G401 (cell line): ENCODE measurements around the gene TEX14. TPM values are rescaled to one million over a fixed set of nuclear protein-coding genes. Genes with fewer than 3 reads are reported as not detected.

ENCODE experiments used
- DNase-seq: peaks from one replicate; pipeline ENCODE4 v3.0.0-alpha.2; 2015; ENCODE audit warnings: low spot score
- in situ Hi-C: cut with HindIII; loops from 2 replicates; pipeline ENCODE4 v1.10.0; 2016; ENCODE audit warnings: low sequenced_read_pairs, mixed read lengths
- total RNA-seq: library from RNA; depleted of rRNA; stranded (reverse); fragments of >200 nt; shearing (Covaris generic); gene quantifications from 2 replicates; pipeline ENCODE4 v1.2.3, GENCODE V29; 2014

TEX14 gene
- total RNA-seq, 1 experiment from 2014 or later, result not detected

DNA sequence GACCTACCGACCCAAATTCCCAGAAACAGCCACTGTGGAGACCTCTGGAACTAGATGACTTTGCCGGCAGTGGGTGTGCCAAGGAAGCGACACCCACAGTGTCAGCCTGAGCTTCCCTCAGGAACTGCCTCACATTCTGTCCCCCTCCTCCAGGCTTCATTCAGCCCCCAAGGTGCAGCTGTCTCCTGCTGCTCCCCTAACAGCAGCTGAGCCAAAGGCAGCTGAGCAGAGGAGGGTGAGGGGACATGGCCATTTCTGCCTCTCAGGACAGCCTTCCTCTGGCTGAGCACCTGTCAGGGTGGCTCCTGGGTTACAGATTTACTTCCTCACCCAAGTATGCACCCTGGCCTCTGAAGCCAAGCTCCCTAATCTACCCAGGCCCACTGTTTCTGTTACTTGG is 155.3 kb downstream of the TEX14 start:
- in situ Hi-C loops, result no loop called here
- no peak for DNase-seq

DNA sequence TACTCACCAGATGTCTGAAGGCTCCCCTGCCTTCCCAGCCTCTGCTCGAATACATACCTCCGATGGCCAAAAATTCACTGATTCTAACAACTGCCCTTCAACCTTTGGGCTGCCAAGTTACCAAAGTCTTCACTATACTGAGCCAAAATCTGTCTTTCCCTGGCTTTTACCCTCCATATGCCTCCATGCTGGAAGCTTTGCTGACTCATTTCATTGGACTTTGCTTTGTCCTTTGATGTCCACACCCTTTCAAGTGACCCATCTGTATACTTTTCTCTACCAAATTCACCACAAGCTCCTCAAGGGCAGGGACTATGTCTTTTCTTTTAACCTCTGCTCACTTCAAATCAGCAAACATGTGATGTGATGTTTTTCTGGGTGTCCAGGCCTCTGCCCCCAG is 156.4 kb downstream of the TEX14 start:
- DNase-seq, result no peak
- in situ Hi-C loops, result no loop called here

DNA sequence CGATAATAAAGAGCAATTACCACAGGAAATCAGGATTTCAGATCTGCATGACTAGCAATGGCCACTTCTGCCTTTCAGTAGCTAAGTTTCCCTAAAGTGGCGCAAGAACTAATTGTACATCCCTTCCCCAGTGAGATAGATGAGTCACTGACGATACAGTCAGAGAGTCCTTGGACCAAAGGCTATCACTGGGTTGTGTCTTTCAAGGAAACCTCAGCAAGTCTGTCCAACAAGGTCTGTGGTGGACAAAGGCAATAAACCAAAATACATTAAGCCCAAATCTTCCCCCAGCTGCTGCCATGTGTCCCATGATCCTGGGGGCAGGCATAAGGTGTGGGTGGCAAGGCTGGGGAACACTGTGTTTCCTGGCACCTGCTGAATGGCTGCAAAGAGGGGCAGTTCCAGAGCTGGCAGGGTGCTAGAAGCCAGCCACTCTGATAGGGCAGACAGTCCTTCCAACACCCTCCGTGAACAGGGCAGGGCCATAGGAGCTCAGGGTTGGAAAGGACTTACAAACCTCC is 156.9 kb downstream of the TEX14 start:
- DNase-seq, result peak; percentile 30
- in situ Hi-C loops, result no loop called here

DNA sequence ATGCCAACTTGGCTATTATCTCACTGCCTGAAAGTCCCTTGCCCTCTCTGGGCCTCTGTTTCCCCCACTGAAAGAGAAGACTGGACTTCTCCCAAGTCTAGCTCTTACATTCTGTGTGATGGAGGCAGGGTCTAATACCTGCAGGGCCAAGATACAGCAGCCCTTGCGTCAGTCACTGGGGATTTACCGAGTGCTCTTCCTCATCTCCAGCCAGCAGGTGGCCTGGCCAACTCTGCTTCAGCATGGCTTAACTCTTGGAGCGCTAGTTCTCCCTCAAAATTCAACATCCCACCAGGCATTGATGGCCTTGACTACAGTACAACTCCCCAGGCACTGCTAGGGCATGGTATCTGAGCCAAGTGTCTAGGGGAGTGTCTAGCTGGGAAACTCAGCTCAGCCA is 157.5 kb downstream of the TEX14 start:
- DNase-seq, result no peak
- in situ Hi-C loops, result no loop called here

DNA sequence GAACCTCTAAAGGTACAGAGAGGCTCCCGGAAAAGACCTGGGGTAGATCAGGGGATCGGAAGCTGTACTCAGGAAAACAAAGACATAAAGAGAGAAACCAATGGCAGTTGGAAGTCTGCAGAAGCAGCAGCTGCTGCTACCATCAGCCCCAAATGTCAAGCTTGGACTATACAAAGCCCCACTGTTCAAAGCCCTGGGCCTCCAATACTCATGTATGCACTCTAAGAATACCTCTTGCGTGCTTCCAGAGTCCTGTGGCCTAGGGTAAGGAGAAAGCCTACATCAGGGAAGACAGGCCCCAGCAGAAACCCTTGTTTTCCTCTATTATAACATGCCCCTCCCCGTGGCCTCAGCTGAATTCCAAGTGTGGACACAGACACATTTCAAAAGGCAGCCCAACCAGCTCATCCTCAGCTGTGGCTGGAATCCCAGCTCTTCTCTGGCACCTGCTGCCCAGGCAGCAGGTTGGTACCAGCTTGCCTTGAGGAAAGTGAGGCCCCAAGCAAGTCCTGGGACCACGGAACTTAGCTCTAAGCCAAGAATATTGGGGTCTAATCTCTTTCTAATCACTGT is 158.1 kb downstream of the TEX14 start:
- in situ Hi-C loops, result no loop called here

DNA sequence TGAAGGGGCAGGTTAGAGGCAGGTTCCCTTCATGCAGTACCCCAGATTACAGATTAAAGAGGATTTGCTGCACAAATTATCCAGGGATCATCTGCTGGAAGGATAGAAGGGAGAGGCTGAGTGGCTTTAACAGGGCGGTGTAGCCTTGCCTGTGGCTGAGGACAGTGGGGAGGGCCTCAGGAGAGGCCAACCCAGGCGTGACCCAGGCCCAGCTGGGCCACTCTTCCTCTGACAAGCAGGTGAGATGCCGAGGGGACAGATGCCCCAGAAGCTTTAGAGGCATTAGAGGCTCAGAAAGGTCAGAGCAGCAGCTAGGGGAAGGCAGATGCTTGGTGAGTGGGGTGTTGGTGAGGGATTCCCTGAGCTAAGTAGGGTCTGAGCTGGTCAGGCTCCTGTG is 159.3 kb downstream of the TEX14 start:
- DNase-seq, result no peak
- in situ Hi-C loops, result no loop called here

More for the DNA sequence above, 158.1 kb downstream of the TEX14 start:
- DNase-seq, result peak; percentile 61

DNA sequence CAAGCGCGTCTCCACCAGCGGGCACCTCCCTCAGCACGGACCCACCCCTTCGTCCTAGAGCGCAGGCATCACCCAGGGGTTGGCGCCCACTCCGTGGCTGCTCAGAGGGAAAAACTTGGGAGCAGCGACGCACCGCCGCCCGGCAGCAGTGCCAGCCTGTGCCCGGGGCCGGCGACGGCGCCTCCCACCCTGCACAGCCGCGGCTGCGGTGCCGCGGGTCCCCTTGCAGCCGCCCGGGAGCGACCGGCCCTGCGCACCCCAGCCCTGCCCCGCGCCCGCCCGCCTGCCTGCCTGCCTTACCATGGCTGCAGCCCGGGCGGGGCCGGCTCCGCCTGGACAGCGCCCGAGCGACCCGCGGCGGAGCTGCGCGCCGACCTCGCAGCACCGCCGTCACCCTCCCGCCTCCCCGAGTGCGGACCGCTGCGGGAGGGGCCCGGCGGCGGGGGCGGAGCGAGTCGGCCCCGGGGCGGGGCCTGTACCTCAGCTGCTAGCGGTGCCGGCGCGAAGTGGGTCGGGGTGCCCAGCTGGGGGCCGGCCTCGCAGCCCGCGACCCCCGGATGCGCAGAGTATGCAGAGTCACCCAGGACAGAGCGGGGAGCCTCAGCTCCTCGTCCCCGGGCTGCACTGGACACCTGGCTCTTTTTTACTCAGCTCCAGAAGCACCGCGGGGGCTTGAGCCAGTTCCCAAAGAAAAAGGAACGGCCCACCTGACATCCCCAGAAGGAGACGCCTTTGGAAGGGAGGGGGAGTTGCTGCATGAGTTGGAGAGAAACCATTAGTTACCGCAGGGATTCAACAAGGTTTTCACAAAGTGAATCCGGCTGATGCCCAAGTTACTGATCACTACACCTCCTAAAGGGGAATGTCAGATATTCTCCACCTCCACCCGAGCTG is 159.9 kb downstream of the TEX14 start:
- in situ Hi-C loops, result no loop called here
- peak; percentile 84 for DNase-seq

DNA sequence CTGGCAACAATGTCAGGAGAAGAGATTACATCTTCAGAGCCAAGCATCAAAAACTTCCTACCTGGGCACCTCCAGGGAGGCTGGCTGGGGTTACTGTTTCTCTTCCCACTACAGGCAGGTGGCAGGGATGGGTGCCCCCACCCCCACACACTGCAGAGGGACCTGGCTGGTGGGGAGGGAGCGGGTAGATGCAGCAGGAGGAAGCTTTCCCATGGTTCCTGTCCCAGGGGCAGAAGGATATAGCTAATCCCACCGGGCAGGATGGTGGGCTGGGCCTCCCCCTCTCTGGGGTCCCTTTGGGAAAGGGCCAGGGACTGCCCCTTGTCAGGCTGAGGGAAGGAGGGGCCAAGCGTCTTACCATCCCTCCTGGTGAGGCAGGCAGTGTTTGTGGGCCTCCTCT is 160.7 kb downstream of the TEX14 start:
- in situ Hi-C loops, result no loop called here
- DNase-seq, result peak; percentile 63

DNA sequence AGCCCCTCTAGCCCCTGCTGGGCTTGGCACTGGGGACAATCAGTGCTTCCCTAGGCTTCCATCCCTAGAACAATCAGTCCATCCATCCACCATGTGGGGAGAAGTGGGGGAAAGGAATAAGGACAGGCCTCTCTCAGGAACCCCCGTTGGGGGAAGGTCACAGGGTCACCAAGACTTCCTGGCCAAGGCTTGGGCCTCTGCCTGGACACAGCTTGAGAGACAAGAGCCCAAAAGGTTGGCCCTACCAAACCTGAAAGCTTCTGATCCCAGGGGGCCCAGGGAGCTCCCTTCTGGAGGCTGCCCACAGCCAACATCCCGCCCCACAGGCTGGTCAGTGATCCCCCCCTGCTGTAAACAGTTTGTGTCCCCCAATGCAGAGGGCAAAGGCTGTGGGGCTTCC is 161.2 kb downstream of the TEX14 start:
- in situ Hi-C loops, result no loop called here
- DNase-seq, result peak; percentile 68

DNA sequence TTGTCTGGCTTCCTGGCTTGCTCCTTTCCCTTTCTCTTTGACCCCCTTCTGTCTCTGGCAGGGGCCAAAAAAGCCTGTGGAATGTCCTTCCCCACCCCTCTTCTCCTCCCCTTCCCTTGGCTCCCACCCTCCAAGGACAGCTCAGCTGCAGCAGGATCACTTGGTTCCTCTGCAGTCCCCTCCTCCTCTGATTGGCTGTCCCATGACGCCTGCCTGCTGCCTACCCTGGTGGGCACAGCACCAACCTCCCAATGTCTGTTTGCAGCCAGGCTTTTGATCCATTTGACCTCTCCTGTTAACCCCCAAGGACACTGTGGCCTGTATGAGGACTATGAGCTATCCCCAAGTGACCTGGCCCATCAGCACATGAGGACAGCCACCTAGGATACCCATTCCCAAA is 162.6 kb downstream of the TEX14 start:
- in situ Hi-C loops, result no loop called here
- peak; percentile 55 for DNase-seq

DNA sequence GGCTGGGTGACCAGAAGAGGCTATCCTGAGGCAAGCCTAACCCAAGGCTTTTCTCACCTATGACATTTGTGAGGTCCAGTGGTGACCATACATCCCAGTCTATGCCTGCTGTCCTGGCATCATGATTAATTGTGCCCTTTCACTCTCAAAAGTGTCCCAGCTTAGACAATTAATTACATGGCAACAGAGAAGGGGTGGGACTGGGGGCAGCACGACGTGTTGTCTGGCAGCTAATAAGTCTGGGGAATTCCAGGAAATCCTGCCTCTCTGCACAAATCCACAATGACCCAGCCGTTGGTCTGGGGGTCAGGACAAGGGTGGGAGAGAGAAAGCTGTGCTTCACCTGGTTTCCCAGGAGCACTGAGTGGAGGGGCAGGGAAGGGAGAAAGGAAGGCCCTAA is 163.4 kb downstream of the TEX14 start:
- in situ Hi-C loops, result no loop called here
- no peak for DNase-seq

DNA sequence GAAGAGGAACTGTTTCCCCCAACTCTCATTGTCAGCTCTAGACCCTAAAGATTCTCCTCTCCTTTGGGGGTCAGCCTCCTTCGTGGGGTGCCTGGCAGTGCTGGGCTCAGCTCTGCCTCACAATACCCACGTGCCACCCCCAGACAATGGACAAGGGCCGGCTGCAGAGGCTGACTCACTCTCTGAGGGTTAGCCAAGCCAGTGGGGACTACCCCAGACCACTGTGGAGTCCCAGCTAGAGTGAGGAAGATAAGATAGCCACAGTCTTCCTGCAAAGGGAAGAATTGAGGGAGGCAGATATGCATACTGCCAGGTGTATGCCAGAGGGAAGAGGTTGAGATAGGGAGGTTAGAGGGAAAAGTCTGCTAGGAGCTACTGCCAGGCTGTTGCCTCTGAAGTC is 163.9 kb downstream of the TEX14 start:
- DNase-seq, result peak; percentile 26
- in situ Hi-C loops, result no loop called here

DNA sequence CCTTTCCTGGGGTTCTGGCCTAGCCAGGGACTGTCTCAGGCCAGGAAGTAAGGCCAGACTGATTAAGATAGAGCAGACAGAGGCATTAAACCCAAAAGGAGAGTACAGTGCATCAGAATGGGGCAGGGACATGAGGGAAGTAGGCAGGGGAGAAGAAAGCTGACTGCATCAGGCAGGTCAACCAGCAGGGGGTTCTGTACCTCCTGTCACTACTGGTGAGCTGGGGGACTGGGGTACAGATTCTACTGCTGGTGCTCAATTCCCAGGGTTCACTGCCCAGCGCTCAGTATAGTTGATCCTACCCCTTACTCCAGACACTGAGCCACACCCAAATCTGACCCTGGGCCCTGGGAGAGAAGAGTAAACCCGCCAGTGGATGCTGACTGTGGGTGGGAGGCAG is 164.5 kb downstream of the TEX14 start:
- in situ Hi-C loops, result no loop called here
- peak; percentile 39 for DNase-seq

DNA sequence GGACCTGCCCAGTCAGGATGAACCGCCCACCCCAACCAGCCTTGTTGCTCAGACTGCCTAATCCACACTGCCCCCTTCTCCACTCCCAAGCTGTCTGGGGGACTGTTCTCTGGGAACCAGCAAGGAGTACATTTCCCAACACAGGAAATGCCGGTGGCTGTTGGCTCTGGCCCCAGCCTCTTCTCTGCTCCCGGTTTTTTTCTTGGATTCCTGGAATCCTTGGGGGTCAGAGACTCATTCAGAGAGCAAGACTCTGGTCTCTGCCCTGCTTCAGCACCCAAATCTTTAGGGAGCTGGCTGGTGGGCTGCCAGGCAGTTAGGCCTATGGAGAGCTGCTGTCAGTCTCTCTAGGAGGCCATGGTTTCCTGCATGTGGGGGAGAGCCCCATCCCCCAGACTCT is 166.6 kb downstream of the TEX14 start:
- in situ Hi-C loops, result no loop called here
- no peak for DNase-seq

DNA sequence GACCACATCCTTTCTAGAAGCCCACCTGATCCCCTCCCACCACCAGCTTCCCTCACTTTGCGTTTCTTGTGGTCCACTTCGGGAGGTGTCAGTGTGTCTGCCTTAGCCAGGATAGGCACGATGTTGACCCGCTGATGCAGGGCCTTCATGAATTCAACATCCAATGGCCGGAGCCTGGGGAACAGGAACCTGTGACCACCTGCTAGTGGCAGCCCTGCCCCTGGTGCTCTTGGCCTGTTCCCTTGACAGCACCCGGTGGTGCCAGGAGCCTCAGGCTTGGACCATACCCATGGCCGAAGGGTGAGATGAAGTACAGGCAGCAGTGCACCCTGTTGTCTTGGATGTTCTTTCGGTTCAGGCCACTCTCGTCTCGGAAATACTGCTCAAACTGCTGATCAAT is 170.2 kb downstream of the TEX14 start:
- in situ Hi-C loops, result no loop called here
- no peak for DNase-seq

DNA sequence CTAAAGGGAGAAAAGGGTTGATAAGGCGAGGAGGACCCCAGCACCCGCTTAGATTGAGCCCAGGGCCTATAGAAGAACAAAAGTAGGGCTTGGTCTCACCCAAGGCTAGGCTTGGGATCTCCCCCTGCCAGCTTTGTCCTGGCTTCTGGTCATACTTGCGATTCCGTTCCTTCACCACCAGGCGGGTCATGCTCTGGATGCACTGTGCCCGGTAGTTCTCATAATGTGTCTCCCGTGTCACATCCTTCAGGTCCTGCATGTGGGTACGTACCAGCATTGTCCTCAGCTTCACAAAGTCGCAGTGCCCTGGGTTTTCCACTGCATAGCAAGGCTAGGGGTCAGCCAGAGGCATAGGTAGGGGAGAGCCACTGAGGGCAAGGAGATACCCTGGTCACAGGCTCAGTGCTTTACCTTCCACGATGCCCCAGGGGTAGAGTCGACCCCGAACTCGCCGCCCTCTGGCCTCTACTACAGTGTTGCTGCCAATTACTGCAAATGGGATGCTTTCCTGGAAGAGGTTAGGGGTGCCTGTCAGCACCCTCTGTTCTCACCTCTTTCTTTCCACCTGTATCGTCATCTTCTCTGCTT is 170.9 kb downstream of the TEX14 start:
- DNase-seq, result peak; percentile 29
- in situ Hi-C loops, result no loop called here

DNA sequence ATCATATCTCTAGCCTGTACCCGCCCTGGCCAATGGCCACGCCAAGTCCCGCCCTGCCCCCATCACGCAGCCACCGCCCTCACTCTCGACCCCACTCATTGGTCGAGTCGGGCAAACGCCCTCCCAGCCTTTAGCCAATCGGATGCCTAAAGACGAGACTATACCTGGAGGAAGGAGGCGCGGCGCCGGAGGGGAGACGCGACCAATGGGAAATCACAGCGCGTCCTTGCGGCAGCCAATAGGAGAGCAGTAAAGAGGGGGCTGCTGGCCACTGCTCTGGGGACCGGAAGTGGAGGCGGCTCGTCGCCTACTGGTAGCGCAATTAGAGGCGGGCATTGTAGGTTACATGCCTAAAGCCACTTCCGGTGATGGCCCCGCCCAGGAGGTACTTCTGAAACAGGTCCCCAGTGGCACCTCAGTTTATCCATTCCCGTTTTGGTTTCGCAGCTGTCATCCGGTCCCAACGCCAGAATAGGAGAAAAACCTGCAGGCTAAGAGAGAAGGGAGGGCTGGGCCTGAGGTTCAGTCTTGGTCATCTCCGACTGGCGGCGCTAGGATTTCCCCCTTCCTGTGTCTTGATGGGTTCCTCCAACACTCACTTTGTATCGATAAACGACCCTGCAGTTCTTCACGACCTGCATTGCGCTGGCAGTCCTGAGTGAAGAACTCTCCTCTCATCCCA is 173.8 kb downstream of the TEX14 start:
- in situ Hi-C loops, result no loop called here
- DNase-seq, result peak; percentile 100

DNA sequence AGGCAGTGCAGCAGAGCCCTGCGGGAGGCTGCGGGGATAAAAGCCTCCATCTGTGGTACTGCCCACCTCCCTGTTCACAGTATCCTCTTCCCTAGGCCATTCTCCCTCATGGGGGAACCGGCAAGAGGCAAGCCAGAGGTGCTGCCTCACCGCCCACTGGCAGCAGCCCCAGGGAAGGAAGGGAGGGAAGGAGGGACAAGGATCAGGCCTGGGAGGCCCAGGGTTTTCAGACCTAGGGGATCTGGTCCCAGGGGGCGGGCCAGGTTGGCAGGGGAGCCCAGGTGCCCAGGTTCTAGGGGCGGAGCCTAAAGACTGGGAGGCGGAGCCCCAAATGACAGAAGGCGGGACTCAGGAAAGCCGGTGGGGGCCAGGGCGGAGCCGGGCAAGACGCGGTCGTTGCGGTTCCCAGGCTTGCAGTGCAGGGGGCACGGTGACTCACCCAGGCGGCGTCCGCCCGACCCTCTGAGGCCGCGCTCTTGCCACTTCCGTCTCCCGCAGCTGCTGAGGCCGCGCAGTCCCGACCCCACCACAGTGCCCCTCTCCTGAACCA is 174.4 kb downstream of the TEX14 start:
- in situ Hi-C loops, result no loop called here
- no peak for DNase-seq

DNA sequence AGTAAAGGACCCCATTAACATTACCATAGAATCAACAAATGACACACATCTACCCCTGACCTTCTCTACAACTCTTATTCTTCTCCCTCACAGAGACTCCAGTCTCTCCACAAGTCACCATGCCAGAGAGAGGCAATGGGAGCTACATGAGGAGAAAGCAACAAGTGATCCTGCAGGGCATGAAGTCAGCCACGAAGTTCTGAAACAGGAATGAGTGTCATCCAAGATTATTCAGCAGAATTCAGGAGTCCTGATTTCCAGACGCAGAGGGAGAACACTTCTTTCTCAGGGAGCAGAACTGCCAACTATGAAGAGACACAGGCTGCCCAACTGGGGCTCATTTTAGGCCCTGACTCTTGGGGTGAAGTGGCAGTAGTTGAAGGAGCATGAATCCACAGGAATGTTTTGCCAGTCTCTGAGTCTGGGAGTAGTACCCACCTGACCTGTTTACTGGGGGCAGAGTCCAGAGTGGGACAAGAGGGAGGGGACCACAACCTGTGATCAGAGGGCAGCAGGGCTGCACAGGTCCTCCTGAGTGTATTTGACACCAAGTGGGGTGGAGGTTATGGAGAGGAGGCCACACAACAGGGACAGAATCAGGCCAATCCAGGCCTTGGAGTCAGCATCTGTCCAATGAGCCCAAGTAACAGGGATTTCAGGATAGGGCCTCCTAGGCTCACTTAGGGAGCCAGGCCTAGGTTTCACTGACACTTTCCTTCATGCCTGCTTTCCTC is 175.0 kb downstream of the TEX14 start:
- in situ Hi-C loops, result no loop called here

More for the DNA sequence above, 175.0 kb downstream of the TEX14 start:
- DNase-seq, result peak; percentile 9
